GM18507 (cell line): ENCODE measurements around the gene CT45A10.
"Not testable (repeated sequence)": the region's sequence is repeated elsewhere in the genome, so short reads cannot be mapped to it uniquely, and the experiment has no call there.

Experiments
- DNase-seq: peaks from one replicate; pipeline ENCODE4 v3.0.0; 2011; ENCODE audit warnings: low read depth; ENCODE audit not compliant: insufficient read length; ENCODE audit errors: extremely low spot score
- FAIRE-seq: peaks from 2 replicates; lab custom pipeline; 2011; peaks lifted over from hg19 to GRCh38; lab: Jason Lieb, UNC

Gene CT45A10

GRCh38 chrX:135893294-135893817, at the start of gene CT45A10, which contains the start of gene SAGE1:
TSS of gene CT45A10 (minus strand) at chrX:135893444. CDS start at chrX:135885344, 8,100 bp downstream.
TSS of gene SAGE1 (plus strand) at chrX:135893716. CDS start at chrX:135896243, 2,527 bp downstream.
- no peak for DNase-seq

GRCh38 chrX:135931644-135932487, 38.6 kb upstream of the CT45A10 start:
- DNase-seq (no peak), FAIRE-seq (peak; percentile 61)

More at GRCh38 chrX:135893294-135893817, at the start of gene CT45A10, which contains the start of gene SAGE1:
- no peak for FAIRE-seq

- DNase-seq, result no peak
Measured at GRCh38 chrX:135927897-135928296, 34.7 kb upstream of the CT45A10 start.

GRCh38 chrX:135923353-135923752, 30.1 kb upstream of the CT45A10 start:
- DNase-seq (no peak), FAIRE-seq (no peak)

More at GRCh38 chrX:135927897-135928296, 34.7 kb upstream of the CT45A10 start:
- FAIRE-seq, result no peak

- FAIRE-seq, DNase-seq: not testable (repeated sequence)
Measured at GRCh38 chrX:135920516-135920915, 27.3 kb upstream of the CT45A10 start.

GRCh38 chrX:135914404-135914803, 21.2 kb upstream of the CT45A10 start:
- DNase-seq, result no peak
- no peak for FAIRE-seq

- DNase-seq (no peak), FAIRE-seq (no peak)
Measured at GRCh38 chrX:135910251-135910650, 17.0 kb upstream of the CT45A10 start.

GRCh38 chrX:135892781-135893180, 463 bp downstream of the CT45A10 start:
- FAIRE-seq, result no peak

GRCh38 chrX:135890087-135890585, 3.1 kb downstream of the CT45A10 start:
- FAIRE-seq (no peak), DNase-seq (no peak)

More at GRCh38 chrX:135892781-135893180, 463 bp downstream of the CT45A10 start:
- DNase-seq, result no peak

GRCh38 chrX:135888976-135889375, 4.3 kb downstream of the CT45A10 start:
- FAIRE-seq, result not testable (repeated sequence)

GRCh38 chrX:135888230-135888629, 5.0 kb downstream of the CT45A10 start:
- FAIRE-seq, DNase-seq: not testable (repeated sequence)

More at GRCh38 chrX:135888976-135889375, 4.3 kb downstream of the CT45A10 start:
- not testable (repeated sequence) for DNase-seq

- DNase-seq, FAIRE-seq: not testable (repeated sequence)
Measured at GRCh38 chrX:135882741-135883140, 10.5 kb downstream of the CT45A10 start.

- DNase-seq, FAIRE-seq: not testable (repeated sequence)
Measured at GRCh38 chrX:135871712-135872111, 21.5 kb downstream of the CT45A10 start, which contains the start of gene CT45A9. TSS of gene CT45A9 (minus strand) at chrX:135871812. CDS start at chrX:135868061, 3,751 bp downstream.

- not testable (repeated sequence) for FAIRE-seq
Measured at GRCh38 chrX:135854438-135854837, 38.8 kb downstream of the CT45A10 start, which contains the start of gene CT45A8. TSS of gene CT45A8 (minus strand) at chrX:135854538. CDS start at chrX:135850783, 3,755 bp downstream.

GRCh38 chrX:135837180-135837579, 56.1 kb downstream of the CT45A10 start, which contains the start of gene CT45A7:
TSS of gene CT45A7 (minus strand) at chrX:135837280. CDS start at chrX:135833533, 3,747 bp downstream.
- not testable (repeated sequence) for FAIRE-seq

More at GRCh38 chrX:135854438-135854837, 38.8 kb downstream of the CT45A10 start, which contains the start of gene CT45A8:
- not testable (repeated sequence) for DNase-seq

More at GRCh38 chrX:135837180-135837579, 56.1 kb downstream of the CT45A10 start, which contains the start of gene CT45A7:
- DNase-seq, result not testable (repeated sequence)
